PFSK-1 (cell line): Measurements from ENCODE around the gene STX2.

Source experiments
- POLR2AphosphoS5 ChIP-seq: IDR thresholded peaks from 2 replicates; pipeline ENCODE4 v1.6.1; 2012; ENCODE audit warnings: low read depth, mild to moderate bottlenecking, control low read depth, low read length, moderate library complexity
- REST ChIP-seq, 2 experiments: IDR thresholded peaks; 2 replicates each; pipeline versions ENCODE4 v1.6.1 to v1.8.0; 2011 to 2012; ENCODE audit warnings: low read depth in 2 of 2, low read length in 2 of 2, control low read depth in 1 of 2, inconsistent platforms in 1 of 2, mild to moderate bottlenecking in 1 of 2, moderate library complexity in 1 of 2; ENCODE audit not compliant: insufficient read depth in 1 of 2
- SIN3A ChIP-seq: IDR thresholded peaks from 2 replicates; pipeline ENCODE4 v1.6.1; 2012; ENCODE audit warnings: mild to moderate bottlenecking, low read length, moderate library complexity, borderline replicate concordance; ENCODE audit not compliant: insufficient read depth
- TAF1 ChIP-seq: IDR thresholded peaks from 2 replicates; pipeline ENCODE4 v1.6.1; 2012; ENCODE audit warnings: low read length, control low read depth, borderline replicate concordance; ENCODE audit not compliant: insufficient read depth

- no peak for TF ChIP-seq POLR2AphosphoS5
- TF ChIP-seq REST (IDR thresholded peaks at IDR 0.05; ENCODE audit: insufficient read depth in 1 of 2, low read depth in 2 of 2, low read length in 2 of 2), result no peak
- TF ChIP-seq TAF1, result no peak
- TF ChIP-seq SIN3A, result no peak
Observed at GRCh38 chr12:130783110-130783715, 55.8 kb downstream of the STX2 start.
